Measurements from ENCODE around the gene GATAD2B. TPM values are rescaled to one million over a fixed set of nuclear protein-coding genes. Genes with fewer than 3 reads are reported as not detected.
A peak's percentile ranks its signal among the peaks of the same experiment; 100 is the strongest.

The GATAD2B gene
- total RNA-seq, 2 experiments from 2014 or later, result 59.5 to 59.8 TPM

DNA sequence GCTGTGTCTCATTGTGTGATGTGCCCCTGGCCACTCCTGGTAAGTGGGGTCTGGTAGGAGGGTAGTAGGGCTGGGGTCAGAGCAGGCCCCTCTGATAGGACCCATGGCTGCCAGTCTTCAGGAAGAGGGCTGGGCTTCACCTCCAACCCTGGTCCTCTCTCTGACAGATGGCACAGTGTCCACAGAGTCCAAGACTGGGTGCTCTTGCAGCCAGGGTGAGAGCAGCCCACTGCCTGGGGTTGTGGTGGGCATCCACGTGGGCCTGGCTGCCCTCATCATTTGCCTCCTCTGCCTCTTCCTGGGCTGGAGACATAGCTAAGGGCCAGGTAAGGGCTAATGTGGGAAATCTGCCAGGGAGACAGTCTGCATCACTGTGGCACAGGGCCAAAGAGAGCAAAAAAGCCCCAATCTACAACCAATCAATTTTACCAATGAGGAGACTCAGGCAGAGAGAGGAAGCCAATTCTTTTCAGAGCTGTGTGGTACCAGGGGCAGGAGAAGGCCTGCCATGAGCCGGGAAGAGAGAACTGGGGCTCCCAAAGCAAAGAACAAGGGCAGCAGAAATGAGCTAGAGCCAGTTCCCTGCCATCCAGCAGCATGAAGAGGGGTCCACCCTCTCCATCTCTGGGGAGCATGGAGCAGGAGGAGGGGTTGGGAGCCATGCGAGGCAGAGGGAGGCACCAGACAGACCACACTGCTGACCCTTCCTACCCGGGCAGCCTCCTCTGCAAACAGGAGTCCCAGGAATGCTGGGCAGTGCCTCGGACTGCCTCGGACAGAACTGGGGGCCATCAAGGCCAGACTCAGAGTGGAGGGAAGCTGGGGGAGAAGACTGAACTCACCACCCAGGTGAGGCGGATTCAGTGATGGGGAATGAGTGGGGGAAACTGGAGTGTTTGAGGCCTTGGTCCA, 120.7 kb downstream of the GATAD2B start:
- H3K4me1 Mint-ChIP-seq (ENCODE audit: low read depth), result peaks cover 39% of the 10 kb centered on the region
- H3K27ac Mint-ChIP-seq, result peak overlapping the region; percentile 23
- no peaks in the 10 kb centered on the region for H3K27me3 Mint-ChIP-seq
- H3K36me3 Mint-ChIP-seq (ENCODE audit: low read depth), result peaks cover 4% of the 10 kb centered on the region
- CTCF ChIA-PET, result interaction anchor here (0.8 to 3.8 kb wide), 3 partner anchors 118 to 185 kb away, joined by 3 to 30 read pairs (median 7); partner anchors contain the start of gene RAB13
- no peak for ATAC-seq
- POLR2A ChIA-PET, result interaction anchor here (0.9 to 6.0 kb wide), 8 partner anchors 10 to 190 kb away, joined by 3 to 35 read pairs (median 4); partner anchors contain the start of genes CREB3L4, DENND4B, RAB13 and RPS27
- intact Hi-C loops (cut with micrococcal nuclease), result no loop called here
- H3K4me3 Mint-ChIP-seq, result no peak overlapping the region
- DNase-seq, result no peak
- TF ChIP-seq, protein P1, sequence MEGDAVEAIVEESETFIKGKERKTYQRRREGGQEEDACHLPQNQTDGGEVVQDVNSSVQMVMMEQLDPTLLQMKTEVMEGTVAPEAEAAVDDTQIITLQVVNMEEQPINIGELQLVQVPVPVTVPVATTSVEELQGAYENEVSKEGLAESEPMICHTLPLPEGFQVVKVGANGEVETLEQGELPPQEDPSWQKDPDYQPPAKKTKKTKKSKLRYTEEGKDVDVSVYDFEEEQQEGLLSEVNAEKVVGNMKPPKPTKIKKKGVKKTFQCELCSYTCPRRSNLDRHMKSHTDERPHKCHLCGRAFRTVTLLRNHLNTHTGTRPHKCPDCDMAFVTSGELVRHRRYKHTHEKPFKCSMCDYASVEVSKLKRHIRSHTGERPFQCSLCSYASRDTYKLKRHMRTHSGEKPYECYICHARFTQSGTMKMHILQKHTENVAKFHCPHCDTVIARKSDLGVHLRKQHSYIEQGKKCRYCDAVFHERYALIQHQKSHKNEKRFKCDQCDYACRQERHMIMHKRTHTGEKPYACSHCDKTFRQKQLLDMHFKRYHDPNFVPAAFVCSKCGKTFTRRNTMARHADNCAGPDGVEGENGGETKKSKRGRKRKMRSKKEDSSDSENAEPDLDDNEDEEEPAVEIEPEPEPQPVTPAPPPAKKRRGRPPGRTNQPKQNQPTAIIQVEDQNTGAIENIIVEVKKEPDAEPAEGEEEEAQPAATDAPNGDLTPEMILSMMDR (IDR thresholded peaks at IDR 0.05), result no peak
- H3K9me3 Mint-ChIP-seq, result no peaks in the 10 kb centered on the region

DNA sequence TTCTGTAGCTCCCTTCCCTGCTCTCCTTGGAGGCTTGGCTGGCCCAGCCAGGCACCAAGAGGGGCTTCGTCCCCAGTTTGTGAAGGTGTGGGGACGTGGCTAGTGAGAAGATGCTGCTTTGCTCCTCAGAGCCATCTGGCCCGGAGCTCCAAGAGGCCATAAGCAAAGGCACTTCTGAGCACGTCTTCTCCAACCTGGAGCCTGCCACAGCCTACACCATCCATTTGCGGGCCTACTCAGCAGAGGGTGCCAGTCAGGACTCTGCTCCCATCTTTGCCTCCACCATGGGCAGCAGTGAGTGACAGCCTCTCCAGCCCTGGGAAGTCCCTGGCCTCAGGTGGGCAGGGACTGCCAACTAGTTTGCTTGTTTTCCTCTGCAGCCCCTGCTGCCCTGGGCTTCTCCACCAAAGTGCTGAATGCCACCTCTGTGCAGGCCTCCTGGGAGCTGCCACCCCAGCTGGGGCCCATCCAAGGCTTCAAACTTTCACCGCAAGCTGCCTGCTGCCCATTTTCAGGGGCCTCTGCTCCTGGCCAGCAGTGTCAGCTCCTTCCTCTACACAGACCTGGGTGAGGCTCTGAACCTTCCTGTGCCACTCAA, 121.6 kb downstream of the GATAD2B start:
- Mint-ChIP-seq H3K27me3 (no peaks in the 10 kb centered on the region), H3K4me1 (ENCODE audit: low read depth) (peaks cover 33% of the 10 kb centered on the region), H3K4me3 (no peak overlapping the region), H3K27ac (peak overlapping the region; percentile 66), H3K36me3 (ENCODE audit: low read depth) (peaks cover 4% of the 10 kb centered on the region), H3K9me3 (no peaks in the 10 kb centered on the region)
- intact Hi-C loops (cut with micrococcal nuclease), result no loop called here
- DNase-seq (no peak), ATAC-seq (no peak)
- POLR2A ChIA-PET, result interaction anchor here (0.5 to 6.0 kb wide), 6 partner anchors 9 to 191 kb away, joined by 3 to 35 read pairs (median 5); partner anchors contain the start of genes CREB3L4, DENND4B, RAB13 and RPS27
- CTCF ChIA-PET, result interaction anchor here (2.7 kb wide), 1 partner anchor 144 kb away, joined by 7 read pairs; no protein-coding TSS in a partner anchor
- TF ChIP-seq, protein P1 (IDR thresholded peaks at IDR 0.05), result no peak

DNA sequence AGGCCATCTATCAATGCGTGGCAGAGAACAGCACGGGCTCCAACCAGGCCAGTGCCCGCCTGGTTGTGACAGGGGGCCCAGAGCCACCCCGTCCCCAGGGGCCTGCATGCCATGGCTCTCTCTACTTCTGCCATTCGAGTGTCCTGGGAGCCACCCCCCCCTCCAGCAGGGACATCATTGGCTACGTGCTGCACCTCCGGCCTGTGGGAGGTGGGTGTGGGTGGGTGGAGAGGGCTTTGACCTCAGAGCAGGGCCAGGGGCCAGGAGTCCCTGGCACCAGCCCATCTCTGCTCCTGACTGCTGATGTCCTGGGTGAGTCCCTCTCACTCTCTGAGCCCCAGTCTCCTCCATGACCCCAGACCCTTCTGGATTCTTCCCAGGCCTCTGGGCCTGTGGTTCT, 122.3 kb downstream of the GATAD2B start:
- H3K27ac Mint-ChIP-seq, result peak overlapping the region; percentile 66
- H3K4me3 Mint-ChIP-seq, result no peak overlapping the region
- H3K9me3 Mint-ChIP-seq, result no peaks in the 10 kb centered on the region
- no peaks in the 10 kb centered on the region for H3K27me3 Mint-ChIP-seq
- no peak for ATAC-seq
- peaks cover 4% of the 10 kb centered on the region for H3K36me3 Mint-ChIP-seq (ENCODE audit: low read depth)
- peaks cover 27% of the 10 kb centered on the region for H3K4me1 Mint-ChIP-seq (ENCODE audit: low read depth)
- intact Hi-C loops (cut with micrococcal nuclease), result no loop called here
- POLR2A ChIA-PET, result interaction anchor here (1.2 to 1.7 kb wide), 3 partner anchors 8 to 187 kb away, joined by 3 to 6 read pairs (median 4); partner anchors contain the start of genes DENND4B and RAB13
- TF ChIP-seq, protein P1 (IDR thresholded peaks at IDR 0.05), result no peak
- DNase-seq, result no peak
- CTCF ChIA-PET, result interaction anchor here (2.7 kb wide), 1 partner anchor 145 kb away, joined by 7 read pairs; no protein-coding TSS in a partner anchor

DNA sequence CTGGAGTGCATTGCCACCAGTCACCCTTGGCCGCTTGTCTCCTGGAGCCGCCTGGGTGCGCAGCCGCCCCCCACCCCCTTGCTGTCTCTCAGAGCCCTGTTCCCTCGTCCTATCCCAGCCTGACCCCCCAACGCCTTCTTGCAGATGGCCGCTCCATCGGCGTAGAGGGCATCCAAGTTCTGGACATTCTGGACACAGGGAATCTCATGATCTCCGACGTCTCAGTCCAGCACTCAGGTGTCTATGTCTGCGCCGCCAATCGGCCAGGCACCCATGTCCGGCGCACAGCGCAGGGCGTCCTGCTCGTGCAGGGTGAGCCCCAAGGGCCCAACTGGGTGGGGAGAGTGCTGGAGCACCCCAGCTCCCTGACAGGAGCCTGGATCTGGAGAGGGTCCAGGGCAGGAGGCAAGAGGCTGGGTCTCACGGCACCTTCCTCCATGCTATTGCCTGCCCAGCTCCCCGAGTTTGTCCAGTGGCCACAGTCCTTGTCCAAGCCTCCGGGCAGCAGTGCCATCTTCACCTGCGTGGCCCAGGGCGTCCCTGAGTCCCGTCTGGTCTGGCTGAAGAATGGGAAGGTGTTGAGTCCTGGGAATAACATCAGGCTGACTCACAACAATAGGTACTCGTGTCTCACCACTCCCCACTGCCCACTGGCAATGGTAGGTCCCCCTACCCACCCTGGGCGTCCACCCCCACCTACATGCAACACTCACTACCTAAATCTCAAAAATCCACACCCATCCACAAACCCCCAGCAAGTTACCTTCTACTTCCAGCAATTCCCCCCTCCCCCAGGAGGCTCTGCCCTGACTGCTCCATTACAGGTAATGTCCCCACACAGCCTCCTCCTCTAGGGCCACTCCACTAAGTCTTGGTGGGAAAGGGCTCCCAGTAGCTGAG, 123.0 kb downstream of the GATAD2B start:
- Mint-ChIP-seq H3K27ac (no peak overlapping the region), H3K4me1 (ENCODE audit: low read depth) (peaks cover 21% of the 10 kb centered on the region), H3K4me3 (no peak overlapping the region), H3K36me3 (ENCODE audit: low read depth) (peaks cover 4% of the 10 kb centered on the region), H3K27me3 (no peaks in the 10 kb centered on the region), H3K9me3 (no peaks in the 10 kb centered on the region)
- DNase-seq (no peak), ATAC-seq (no peak)
- intact Hi-C loops (cut with micrococcal nuclease), result loop anchor here (2.0 kb wide), 1 partner anchor 187 kb away; the partner anchor contains the start of gene RAB13
- ChIA-PET CTCF (interaction anchor here (1.8 to 4.8 kb wide), 2 partner anchors 10 to 186 kb away, joined by 4 to 37 read pairs; partner anchors contain the start of gene RAB13), POLR2A (interaction anchor here (0.6 kb wide), 1 partner anchor 9 kb away, joined by 3 read pairs; no protein-coding TSS in a partner anchor)
- TF ChIP-seq, protein P1 (IDR thresholded peaks at IDR 0.05), result no peak

All from activated CD8-positive, alpha-beta T cell treated with anti-CD3 and anti-CD28 coated beads for 36 hours (primary cell).